Activated CD8-positive, alpha-beta memory T cell treated with anti-CD3 and anti-CD28 coated beads for 1 hour (primary cell): ENCODE results near the gene TVP23A.

Experiments
- DNase-seq, 2 donors: peaks; one replicate each; pipeline ENCODE4 v3.0.0-alpha.2; 2020; ENCODE audit warnings: low read depth in 1 of 2; ENCODE audit errors: extremely low read depth in 1 of 2

TVP23A gene

DNA sequence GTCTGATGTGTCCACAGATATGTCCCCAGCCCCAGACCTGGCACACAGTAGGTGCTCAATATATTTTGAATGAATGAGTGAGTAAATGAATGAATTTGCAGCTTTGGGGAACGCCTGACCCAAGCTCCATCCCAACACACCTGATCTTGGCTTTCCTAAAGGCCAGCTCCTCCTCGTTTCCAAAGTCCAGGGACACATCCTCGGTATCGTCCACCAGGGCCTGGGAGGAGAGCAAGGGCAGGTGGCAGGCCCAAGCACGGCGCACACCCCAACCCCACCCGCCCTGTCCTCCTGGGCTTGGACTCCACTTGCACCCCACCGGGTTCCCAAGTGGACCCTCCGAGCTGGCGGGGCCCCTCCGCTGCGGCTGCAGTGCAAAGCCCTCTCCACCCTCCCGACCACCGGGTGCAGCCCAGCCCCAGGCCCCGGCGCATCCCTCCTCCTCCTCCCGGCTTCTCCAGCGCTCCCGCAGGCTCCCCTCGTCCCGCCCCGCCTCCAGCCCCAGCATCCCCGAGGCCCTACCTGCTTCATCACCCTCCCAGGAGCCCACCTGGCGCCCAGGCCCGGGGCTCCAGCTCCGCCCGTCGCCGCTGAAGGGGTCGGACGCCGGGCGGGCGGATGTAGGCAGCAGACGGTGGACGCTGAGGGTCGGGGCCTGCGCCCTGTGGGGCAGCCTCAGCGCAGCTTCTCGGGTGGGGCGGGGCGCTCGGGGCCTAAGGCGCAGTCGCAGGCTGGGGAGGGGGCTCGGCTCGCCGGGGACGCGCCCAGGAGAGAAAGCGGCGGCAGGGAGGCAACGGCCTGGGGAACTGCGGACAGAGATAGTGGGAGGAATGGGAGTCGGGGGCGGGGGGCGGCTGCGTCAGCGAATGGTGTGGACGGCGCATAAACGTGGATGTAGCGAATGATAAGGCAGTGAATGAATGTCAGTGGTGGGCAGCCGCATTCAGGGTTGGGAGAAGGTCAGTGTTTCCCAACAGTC lies at the start of gene TVP23A:
TSS of gene TVP23A (minus strand) at position 832 of the 979 bp plus-strand sequence. CDS start at position 531, 301 bp downstream.
- no peak for DNase-seq

DNA sequence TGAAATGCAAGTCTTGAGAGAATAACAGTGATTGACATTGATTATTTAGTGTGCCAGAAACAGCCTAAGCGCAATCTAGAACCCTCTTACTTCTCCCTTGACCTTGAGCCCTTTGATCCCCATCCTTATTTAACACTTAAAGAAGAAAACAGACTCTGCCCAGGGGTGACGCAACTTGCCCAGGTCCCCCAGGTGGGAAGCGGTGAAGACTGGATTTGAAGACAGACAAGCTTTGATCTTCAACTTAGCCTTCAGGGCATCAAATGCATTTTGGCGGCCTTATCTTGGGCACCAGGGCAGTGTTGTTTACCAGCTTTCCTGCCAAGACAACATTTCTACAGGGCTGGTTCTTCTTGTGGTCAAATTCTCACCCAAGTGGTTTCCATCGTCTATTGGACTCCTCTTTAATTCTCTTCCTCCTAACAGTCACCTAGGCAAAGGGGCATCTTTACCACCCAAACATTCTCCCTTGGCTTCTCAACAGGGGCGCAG lies 49.6 kb upstream of the TVP23A start:
- no peak for DNase-seq

- DNase-seq = no peak
Measured at GRCh38 chr16:10867199-10867598, 48.6 kb upstream of the TVP23A start.

- DNase-seq = no peak
Measured at GRCh38 chr16:10865991-10866966, 47.7 kb upstream of the TVP23A start.

- DNase-seq = no peak
Measured at GRCh38 chr16:10862438-10862837, 43.8 kb upstream of the TVP23A start.

DNA sequence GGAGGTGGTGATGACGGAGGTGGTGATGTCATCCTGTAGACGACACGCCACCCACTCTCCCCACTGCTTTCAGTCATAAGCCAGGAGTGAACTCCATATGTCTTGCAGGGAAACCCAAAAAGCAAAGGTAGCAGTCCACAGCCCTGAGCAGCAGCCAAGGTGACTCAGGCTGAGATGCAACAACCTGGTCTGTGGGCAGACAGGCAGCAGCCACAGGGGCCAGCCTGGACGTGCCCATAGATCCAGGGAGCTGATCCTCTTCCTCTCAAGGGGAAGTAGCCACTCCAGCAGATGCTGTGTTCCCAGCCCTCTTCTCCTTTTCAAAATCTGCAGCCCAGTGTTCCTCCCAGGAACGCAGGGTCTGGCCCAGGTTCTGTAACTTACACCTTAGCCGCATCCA lies 41.1 kb upstream of the TVP23A start:
- no peak for DNase-seq

DNA sequence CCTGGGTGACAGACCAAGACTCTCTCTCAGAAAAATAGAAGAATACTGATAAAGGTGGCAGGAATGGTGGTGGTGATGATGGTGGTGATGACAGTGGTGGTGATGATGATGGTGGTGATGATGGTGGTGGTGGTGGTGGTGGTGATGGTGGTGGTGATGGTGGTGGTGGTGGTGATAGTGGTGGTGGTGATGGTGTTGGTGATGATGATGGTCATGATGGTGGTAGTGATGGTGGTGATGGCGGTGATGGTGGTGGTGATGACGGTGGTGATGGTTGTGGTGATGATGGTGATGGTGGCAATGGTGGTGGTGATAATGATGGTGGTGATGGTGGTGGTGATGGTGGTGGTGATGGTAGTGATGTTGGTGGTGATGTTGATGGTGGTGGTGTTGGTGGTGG lies 40.4 kb upstream of the TVP23A start:
- DNase-seq = no peak

GRCh38 chr16:10858203-10858602 lies 39.6 kb upstream of the TVP23A start:
- no peak for DNase-seq

DNA sequence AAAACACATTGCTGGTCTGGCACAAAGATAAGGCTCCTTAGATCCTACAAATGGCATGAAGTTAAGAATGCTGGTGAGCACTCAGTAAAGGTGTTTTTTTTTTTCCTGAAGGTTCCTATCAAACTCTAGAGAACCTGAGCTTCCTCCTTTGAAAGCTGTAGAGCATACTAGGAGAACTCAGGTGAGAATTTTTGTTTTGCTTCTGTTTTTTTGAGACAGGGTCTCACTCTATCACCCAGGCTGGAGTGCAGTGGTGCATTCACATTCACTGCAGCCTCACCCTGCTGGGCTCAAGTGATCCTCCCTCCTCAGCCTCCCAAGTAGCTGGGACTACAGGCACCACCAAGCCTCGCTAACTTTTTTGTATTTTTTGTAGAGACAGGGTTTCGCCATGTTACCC lies 37.4 kb upstream of the TVP23A start:
- no peak for DNase-seq

DNA sequence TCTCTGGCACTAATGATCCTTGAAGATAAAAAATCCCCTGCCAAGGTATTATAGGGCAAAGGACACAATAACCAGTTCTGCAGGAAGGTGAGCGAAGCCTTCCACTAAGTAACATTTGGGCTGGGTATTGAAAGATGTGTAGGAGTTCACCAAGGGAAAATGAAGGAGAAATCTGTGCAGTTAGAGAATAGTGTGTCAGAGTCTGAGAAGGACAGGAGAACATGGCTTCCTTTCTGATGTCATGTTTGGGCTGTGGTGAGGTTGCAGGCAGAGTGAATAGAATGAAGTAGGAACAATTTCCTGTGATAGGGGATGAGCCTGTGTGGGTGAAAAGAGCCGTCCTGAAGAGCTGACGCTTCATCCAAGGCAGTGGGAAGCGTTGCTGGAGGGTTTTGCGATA lies 34.4 kb upstream of the TVP23A start:
- no peak for DNase-seq

- no peak for DNase-seq
Measured at GRCh38 chr16:10852286-10852685, 33.7 kb upstream of the TVP23A start.

DNA sequence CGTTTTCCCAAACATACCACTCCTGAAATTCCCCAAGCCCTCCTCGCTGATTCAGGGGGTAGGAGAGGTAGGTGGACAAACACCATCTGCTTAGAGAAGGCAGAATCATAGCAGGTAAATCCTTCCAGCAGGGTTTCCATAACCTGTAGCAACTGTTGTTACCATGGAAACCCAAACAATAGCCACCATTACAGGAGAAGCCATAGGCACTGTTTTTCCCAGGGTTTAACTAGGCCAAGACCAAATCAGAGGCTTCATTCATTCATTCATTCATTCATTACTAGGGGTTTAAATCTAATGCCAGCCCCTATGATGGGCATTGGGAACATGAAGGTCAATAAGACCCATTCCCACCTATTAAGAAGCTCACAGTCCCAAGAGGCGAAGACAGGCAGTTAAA lies 32.9 kb upstream of the TVP23A start:
- DNase-seq = no peak

GRCh38 chr16:10850478-10850850 lies 31.9 kb upstream of the TVP23A start:
- DNase-seq = no peak

- no peak for DNase-seq
Measured at GRCh38 chr16:10849736-10850477, 31.3 kb upstream of the TVP23A start.

DNA sequence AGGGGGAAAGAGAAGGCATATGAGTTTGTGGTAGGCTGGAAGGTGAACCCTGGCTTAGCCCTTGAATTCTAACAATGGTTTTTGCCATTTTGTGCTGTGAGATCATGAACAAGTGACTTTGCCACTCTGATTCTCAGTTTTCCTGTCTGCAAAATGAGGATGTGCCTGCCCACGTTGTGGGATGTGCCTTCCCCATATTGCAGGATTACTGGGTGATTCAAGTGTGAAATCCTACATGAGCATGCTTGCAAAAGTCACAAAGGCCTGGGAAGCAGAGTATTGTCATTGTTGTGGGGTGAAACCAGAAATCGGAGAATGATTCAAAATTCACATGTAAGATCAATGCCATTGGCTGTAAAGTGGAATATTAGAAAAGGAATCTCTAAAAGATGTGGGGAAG lies 28.6 kb upstream of the TVP23A start:
- no peak for DNase-seq

DNA sequence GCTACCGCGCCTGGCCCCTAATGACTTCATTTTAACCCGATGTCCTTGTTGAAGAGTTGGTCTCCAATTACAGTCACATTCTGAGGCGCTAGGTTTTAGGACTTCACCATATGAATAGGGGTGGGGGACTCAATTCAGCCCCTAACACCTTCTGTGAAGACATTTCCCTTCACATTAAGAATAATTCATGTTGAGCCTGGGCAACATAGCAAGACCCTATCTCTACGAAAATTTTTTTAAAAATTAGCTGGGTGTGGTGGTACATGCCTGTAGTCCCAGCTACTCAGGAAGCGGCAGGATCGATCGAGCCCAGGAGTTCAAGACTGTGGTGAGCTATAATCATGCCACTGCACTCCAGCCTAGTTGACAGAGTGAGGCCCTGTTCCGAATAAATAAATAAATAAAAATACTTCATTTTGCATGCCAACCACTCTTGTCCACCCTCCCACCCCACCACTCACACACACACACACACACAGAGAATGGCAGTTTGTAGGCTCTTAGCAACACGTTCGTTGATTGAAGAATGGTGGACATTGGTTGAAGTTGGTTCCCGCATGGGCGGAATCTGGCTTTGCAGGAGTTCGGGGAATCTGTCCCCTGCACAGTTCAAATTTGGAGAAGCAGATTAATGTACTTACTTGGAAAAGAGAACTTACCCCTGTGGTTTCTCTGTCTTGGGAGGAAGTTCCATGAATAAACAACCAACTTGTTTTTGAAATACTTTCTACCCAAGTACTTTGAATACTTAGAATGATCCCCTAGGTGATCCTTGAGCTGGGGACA lies 27.8 kb upstream of the TVP23A start:
- DNase-seq = no peak

DNA sequence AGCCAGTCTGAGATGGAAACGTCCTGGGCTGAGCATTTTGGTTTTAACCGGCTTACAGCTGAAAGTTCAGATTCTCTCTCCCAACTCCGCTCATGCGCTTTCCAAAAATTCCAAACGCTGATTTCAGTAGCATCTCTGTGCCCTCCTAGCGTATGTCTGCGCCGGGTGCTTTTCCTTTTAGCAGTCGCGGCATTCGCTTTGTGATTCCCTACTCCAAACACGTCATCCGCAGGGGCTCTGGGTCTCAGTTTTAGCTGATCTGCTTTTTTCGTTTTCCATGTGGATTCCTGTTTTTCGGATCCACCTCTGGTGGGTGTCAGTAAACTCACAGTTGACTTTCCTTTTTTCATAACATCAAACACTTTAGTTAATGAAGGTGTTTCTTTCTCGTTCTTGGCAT lies 22.1 kb upstream of the TVP23A start:
- no peak for DNase-seq

- no peak for DNase-seq
Measured at GRCh38 chr16:10839279-10839666, 20.7 kb upstream of the TVP23A start.

GRCh38 chr16:10838621-10839278 lies 20.2 kb upstream of the TVP23A start:
- DNase-seq = no peak
